ENCODE data around the gene LARGE1.

The LARGE1 gene

DNA sequence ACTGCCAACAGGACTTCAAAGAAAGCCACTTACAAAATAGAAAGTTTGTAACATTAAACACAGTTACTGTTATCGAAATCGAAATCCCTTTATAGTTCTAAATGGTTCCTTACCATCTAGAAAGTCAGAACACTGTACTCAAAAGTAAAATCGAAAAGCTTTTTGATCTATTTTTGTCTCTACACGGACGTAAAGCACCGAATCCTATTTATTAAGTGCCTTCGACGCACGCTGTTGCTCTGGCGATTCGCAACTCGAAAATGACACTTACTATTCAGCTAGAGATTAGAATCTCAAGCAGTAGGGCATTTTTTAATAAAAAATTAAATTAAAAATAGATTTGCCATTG, 78.3 kb downstream of the LARGE1 start:
- ChIA-PET CTCF (no interaction called here), POLR2A (no interaction called here)
- Histone ChIP-seq H3K27ac (ENCODE audit: insufficient read depth in 1 of 2, low read depth in 1 of 2, low read length in 2 of 2, poor library complexity in 1 of 2, severe bottlenecking in 2 of 2) (no peak overlapping the region), H3K9me3 (ENCODE audit: control extremely low read depth in 1 of 5, control insufficient read depth in 4 of 5, insufficient read depth in 2 of 5, low read depth in 1 of 5, low read length in 4 of 5) (peaks cover 0 to 5% (median 0%) of the 10 kb centered on the region in 5 experiments), H3K4me3 (ENCODE audit: control insufficient read depth in 1 of 7, extremely low read depth in 1 of 7, insufficient read depth in 4 of 7, low read depth in 2 of 7, low read length in 6 of 7) (no peak overlapping the region), H3K4me1 (ENCODE audit: control extremely low read depth in 1 of 4, control insufficient read depth in 4 of 4, insufficient read depth in 4 of 4, low read length in 3 of 4) (no peaks in the 10 kb centered on the region), H3K27me3 (replicated peaks in 2 of 5; ENCODE audit: control insufficient read depth in 4 of 5, insufficient read depth in 5 of 5, low read length in 4 of 5) (no peaks in the 10 kb centered on the region), H3K36me3 (ENCODE audit: control insufficient read depth in 4 of 4, insufficient read depth in 4 of 4, low read length in 3 of 4) (no peaks in the 10 kb centered on the region)
- 98% methylated on average over 12 of the region's 12 CpGs for WGBS (ENCODE audit: insufficient coverage)
- DNase-seq = no peak

DNA sequence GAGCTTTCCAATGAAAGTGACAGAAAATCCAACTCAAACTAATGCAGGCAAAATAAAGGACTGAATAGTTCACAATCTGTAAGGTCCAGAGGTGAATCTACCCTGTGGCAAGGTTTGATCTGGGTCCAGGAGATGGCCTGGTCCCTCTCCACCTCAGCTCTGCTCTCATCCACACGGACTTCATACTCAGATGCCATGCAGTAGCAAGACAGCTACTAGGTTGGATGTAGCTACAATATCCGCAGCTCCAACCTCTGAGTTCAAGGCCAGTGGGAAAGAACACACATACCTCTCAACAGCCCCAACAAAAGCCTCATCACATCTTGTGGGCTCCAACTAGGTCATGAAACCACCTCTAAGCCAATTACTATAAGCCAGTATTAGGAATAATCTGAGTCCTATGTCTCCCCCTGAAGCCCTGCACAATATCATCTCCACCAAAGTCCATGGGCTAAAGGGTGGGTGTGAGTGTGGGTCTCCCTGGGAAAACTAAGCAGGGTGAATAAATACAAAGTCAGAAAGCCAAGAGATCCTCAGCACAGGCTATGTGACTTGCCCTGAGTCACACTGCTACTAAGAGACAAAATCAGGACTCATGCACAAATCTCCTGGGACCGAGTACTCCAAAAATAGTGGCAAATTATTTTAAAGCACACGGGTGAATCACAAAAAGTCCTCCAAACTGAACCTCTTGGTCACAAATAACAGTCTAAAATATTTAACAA, 78.8 kb downstream of the LARGE1 start:
- WGBS (ENCODE audit: insufficient coverage) = 83% methylated on average over 1 of the region's 4 CpGs
- CTCF ChIA-PET = no interaction called here
- Histone ChIP-seq H3K36me3 (ENCODE audit: control insufficient read depth in 4 of 4, insufficient read depth in 4 of 4, low read length in 3 of 4) (no peaks in the 10 kb centered on the region), H3K4me3 (ENCODE audit: control insufficient read depth in 1 of 7, extremely low read depth in 1 of 7, insufficient read depth in 4 of 7, low read depth in 2 of 7, low read length in 6 of 7) (no peak overlapping the region), H3K9me3 (ENCODE audit: control extremely low read depth in 1 of 5, control insufficient read depth in 4 of 5, insufficient read depth in 2 of 5, low read depth in 1 of 5, low read length in 4 of 5) (peaks cover 0 to 3% (median 0%) of the 10 kb centered on the region in 5 experiments), H3K27ac (ENCODE audit: insufficient read depth in 1 of 2, low read depth in 1 of 2, low read length in 2 of 2, poor library complexity in 1 of 2, severe bottlenecking in 2 of 2) (no peak overlapping the region), H3K27me3 (replicated peaks in 2 of 5; ENCODE audit: control insufficient read depth in 4 of 5, insufficient read depth in 5 of 5, low read length in 4 of 5) (no peaks in the 10 kb centered on the region), H3K4me1 (ENCODE audit: control extremely low read depth in 1 of 4, control insufficient read depth in 4 of 4, insufficient read depth in 4 of 4, low read length in 3 of 4) (no peaks in the 10 kb centered on the region)
- POLR2A ChIA-PET = no interaction called here
- DNase-seq = no peak

DNA sequence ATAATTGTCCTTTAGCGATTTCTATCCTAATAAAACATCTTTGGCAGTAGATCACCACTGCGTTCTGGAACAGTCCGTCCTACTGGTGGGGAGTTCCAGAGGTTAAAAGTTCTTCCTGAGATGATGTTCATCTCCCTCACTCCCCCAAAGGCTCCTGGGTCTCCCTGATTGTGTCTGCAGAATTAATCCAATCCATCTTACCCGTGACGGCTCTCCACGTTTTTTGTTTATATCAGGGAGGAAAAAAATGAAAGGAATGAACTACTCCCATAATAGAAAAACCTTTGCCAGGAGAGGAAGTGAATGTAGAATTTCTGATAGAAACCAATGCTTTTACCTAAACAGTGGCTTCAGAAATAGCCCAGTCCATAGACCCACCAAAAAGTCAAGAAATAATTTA, 81.6 kb downstream of the LARGE1 start:
- POLR2A ChIA-PET = no interaction called here
- CTCF ChIA-PET = no interaction called here
- no peaks in the 10 kb centered on the region for H3K27me3 ChIP-seq (replicated peaks in 2 of 5; ENCODE audit: control insufficient read depth in 4 of 5, insufficient read depth in 5 of 5, low read length in 4 of 5)
- WGBS (ENCODE audit: insufficient coverage) = 93% methylated on average over 2 of the region's 6 CpGs
- H3K4me3 ChIP-seq (ENCODE audit: control insufficient read depth in 1 of 7, extremely low read depth in 1 of 7, insufficient read depth in 4 of 7, low read depth in 2 of 7, low read length in 6 of 7) = no peak overlapping the region
- H3K4me1 ChIP-seq (ENCODE audit: control extremely low read depth in 1 of 4, control insufficient read depth in 4 of 4, insufficient read depth in 4 of 4, low read length in 3 of 4) = no peaks in the 10 kb centered on the region
- no peak for DNase-seq
- H3K36me3 ChIP-seq (ENCODE audit: control insufficient read depth in 4 of 4, insufficient read depth in 4 of 4, low read length in 3 of 4) = no peaks in the 10 kb centered on the region
- no peak overlapping the region for H3K27ac ChIP-seq (ENCODE audit: insufficient read depth in 1 of 2, low read depth in 1 of 2, low read length in 2 of 2, poor library complexity in 1 of 2, severe bottlenecking in 2 of 2)
- peaks cover 0 to 3% (median 0%) of the 10 kb centered on the region in 5 experiments for H3K9me3 ChIP-seq (ENCODE audit: control extremely low read depth in 1 of 5, control insufficient read depth in 4 of 5, insufficient read depth in 2 of 5, low read depth in 1 of 5, low read length in 4 of 5)

DNA sequence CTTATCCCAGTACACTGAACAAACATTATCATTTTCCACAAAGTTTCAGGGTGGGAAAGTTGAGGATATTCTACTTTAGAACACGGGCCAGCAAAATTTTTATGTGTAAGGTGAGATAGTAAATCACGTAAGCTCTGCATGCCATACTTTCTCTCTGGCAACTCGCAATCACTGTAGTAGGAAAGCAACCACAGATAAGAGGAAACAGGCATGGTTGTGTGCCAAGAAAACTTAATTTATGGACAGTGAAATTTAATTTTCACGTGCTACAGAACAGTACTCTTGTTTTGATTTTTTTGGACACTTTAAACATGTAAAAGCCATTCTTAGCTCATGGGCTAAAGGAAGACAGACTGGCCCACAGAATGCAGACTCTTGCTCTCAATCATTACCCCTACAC, 82.5 kb downstream of the LARGE1 start:
- ChIA-PET CTCF (no interaction called here), POLR2A (no interaction called here)
- no peak for DNase-seq
- Histone ChIP-seq H3K36me3 (ENCODE audit: control insufficient read depth in 4 of 4, insufficient read depth in 4 of 4, low read length in 3 of 4) (no peaks in the 10 kb centered on the region), H3K4me1 (ENCODE audit: control extremely low read depth in 1 of 4, control insufficient read depth in 4 of 4, insufficient read depth in 4 of 4, low read length in 3 of 4) (no peaks in the 10 kb centered on the region), H3K4me3 (ENCODE audit: control insufficient read depth in 1 of 7, extremely low read depth in 1 of 7, insufficient read depth in 4 of 7, low read depth in 2 of 7, low read length in 6 of 7) (no peak overlapping the region), H3K27me3 (replicated peaks in 2 of 5; ENCODE audit: control insufficient read depth in 4 of 5, insufficient read depth in 5 of 5, low read length in 4 of 5) (no peaks in the 10 kb centered on the region), H3K27ac (ENCODE audit: insufficient read depth in 1 of 2, low read depth in 1 of 2, low read length in 2 of 2, poor library complexity in 1 of 2, severe bottlenecking in 2 of 2) (no peak overlapping the region), H3K9me3 (ENCODE audit: control extremely low read depth in 1 of 5, control insufficient read depth in 4 of 5, insufficient read depth in 2 of 5, low read depth in 1 of 5, low read length in 4 of 5) (peaks cover 0 to 3% (median 0%) of the 10 kb centered on the region in 5 experiments)
- WGBS (ENCODE audit: insufficient coverage) = 26% methylated on average over 4 of the region's 4 CpGs

DNA sequence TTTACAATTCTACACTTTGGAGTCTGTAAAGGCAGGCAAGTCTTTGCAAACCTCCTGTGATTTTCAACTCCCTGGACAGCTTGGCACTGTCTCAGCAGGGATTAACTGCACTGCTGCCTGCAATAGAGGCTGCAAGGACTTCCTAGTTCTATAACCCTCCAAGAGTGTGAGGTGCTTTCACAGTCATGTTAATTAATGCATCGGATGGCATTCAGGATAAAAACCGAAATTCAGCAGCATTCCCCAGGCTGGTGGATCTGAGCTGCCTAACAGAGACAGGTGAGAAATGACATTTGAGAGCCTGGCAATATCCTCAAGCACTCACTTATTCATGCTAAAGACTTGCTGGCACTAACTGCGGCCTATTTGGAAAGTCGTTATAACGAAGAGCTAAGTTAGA, 85.0 kb downstream of the LARGE1 start:
- Histone ChIP-seq H3K27ac (ENCODE audit: insufficient read depth in 1 of 2, low read depth in 1 of 2, low read length in 2 of 2, poor library complexity in 1 of 2, severe bottlenecking in 2 of 2) (no peak overlapping the region), H3K9me3 (ENCODE audit: control extremely low read depth in 1 of 5, control insufficient read depth in 4 of 5, insufficient read depth in 2 of 5, low read depth in 1 of 5, low read length in 4 of 5) (peaks cover 0 to 3% (median 0%) of the 10 kb centered on the region in 5 experiments), H3K27me3 (replicated peaks in 2 of 5; ENCODE audit: control insufficient read depth in 4 of 5, insufficient read depth in 5 of 5, low read length in 4 of 5) (no peaks in the 10 kb centered on the region), H3K4me1 (ENCODE audit: control extremely low read depth in 1 of 4, control insufficient read depth in 4 of 4, insufficient read depth in 4 of 4, low read length in 3 of 4) (no peaks in the 10 kb centered on the region), H3K36me3 (ENCODE audit: control insufficient read depth in 4 of 4, insufficient read depth in 4 of 4, low read length in 3 of 4) (no peaks in the 10 kb centered on the region), H3K4me3 (ENCODE audit: control insufficient read depth in 1 of 7, extremely low read depth in 1 of 7, insufficient read depth in 4 of 7, low read depth in 2 of 7, low read length in 6 of 7) (no peak overlapping the region)
- POLR2A ChIA-PET = no interaction called here
- DNase-seq = no peak
- WGBS (ENCODE audit: insufficient coverage) = 94% methylated on average over 5 of the region's 5 CpGs
- CTCF ChIA-PET = interaction anchor here (1.1 kb wide), 1 partner anchor 15 kb away, joined by 3 read pairs; no protein-coding TSS in a partner anchor

DNA sequence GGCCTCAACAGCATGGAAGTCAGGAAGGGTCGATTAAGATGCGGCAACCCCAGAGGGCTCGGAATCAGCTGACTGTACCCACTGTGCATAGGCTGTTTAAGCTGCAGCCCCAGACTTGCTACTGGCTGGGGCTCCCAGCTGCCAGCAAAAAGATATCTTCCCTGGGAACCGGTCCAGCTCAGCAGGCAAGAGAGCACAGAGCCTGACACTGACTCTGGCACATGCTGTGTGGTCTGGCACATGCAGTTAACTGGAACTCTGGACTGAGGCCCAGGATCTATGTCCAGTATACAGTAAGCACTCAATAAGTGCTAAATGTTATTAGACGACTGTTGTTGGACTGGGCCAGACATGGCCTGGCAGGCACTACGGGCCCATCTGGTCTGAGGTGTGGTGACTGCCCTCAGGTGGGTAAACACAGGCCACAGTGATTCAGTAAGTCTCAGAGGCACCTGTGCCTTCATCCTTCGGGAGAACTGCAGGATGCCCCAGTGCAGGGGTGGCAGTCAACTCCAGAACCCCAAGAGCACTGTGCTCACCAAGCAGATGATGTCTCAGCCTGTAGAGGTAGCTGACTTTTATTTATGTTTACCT, 87.6 kb downstream of the LARGE1 start:
- H3K27me3 ChIP-seq (replicated peaks in 2 of 5; ENCODE audit: control insufficient read depth in 4 of 5, insufficient read depth in 5 of 5, low read length in 4 of 5) = no peaks in the 10 kb centered on the region
- no peak overlapping the region for H3K27ac ChIP-seq (ENCODE audit: insufficient read depth in 1 of 2, low read depth in 1 of 2, low read length in 2 of 2, poor library complexity in 1 of 2, severe bottlenecking in 2 of 2)
- DNase-seq = no peak
- 81% methylated on average over 7 of the region's 7 CpGs for WGBS (ENCODE audit: insufficient coverage)
- no peaks in the 10 kb centered on the region for H3K4me1 ChIP-seq (ENCODE audit: control extremely low read depth in 1 of 4, control insufficient read depth in 4 of 4, insufficient read depth in 4 of 4, low read length in 3 of 4)
- H3K36me3 ChIP-seq (ENCODE audit: control insufficient read depth in 4 of 4, insufficient read depth in 4 of 4, low read length in 3 of 4) = no peaks in the 10 kb centered on the region
- CTCF ChIA-PET = no interaction called here
- H3K9me3 ChIP-seq (ENCODE audit: control extremely low read depth in 1 of 5, control insufficient read depth in 4 of 5, insufficient read depth in 2 of 5, low read depth in 1 of 5, low read length in 4 of 5) = no peaks in the 10 kb centered on the region
- POLR2A ChIA-PET = no interaction called here
- no peak overlapping the region for H3K4me3 ChIP-seq (ENCODE audit: control insufficient read depth in 1 of 7, extremely low read depth in 1 of 7, insufficient read depth in 4 of 7, low read depth in 2 of 7, low read length in 6 of 7)

DNA sequence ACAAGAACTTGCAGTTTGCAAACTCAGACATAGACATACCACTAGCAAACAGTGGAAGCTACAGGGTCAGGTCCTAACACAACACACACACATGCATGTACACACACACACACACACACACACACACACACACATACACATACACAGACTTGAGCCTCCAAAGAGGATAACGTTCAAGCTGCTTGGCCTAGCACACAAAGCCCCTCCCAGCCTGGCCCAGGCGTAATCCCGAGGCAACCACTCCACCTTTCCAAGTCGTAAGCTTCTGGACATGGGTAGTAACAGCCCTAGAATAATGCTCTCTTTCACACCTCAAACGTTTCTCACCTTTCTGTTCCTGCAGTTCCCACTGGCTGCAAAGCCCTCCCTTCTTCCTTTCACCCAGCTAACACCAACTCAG, 88.6 kb downstream of the LARGE1 start:
- CTCF ChIA-PET = no interaction called here

More for the DNA sequence above, 88.6 kb downstream of the LARGE1 start:
- DNase-seq = no peak
- no peaks in the 10 kb centered on the region for H3K4me1 ChIP-seq (ENCODE audit: control extremely low read depth in 1 of 4, control insufficient read depth in 4 of 4, insufficient read depth in 4 of 4, low read length in 3 of 4)
- H3K27me3 ChIP-seq (replicated peaks in 2 of 5; ENCODE audit: control insufficient read depth in 4 of 5, insufficient read depth in 5 of 5, low read length in 4 of 5) = no peaks in the 10 kb centered on the region
- POLR2A ChIA-PET = no interaction called here
- H3K27ac ChIP-seq (ENCODE audit: insufficient read depth in 1 of 2, low read depth in 1 of 2, low read length in 2 of 2, poor library complexity in 1 of 2, severe bottlenecking in 2 of 2) = no peak overlapping the region
- no peak overlapping the region for H3K4me3 ChIP-seq (ENCODE audit: control insufficient read depth in 1 of 7, extremely low read depth in 1 of 7, insufficient read depth in 4 of 7, low read depth in 2 of 7, low read length in 6 of 7)
- 83% methylated on average over 5 of the region's 5 CpGs for WGBS (ENCODE audit: insufficient coverage)
- no peaks in the 10 kb centered on the region for H3K9me3 ChIP-seq (ENCODE audit: control extremely low read depth in 1 of 5, control insufficient read depth in 4 of 5, insufficient read depth in 2 of 5, low read depth in 1 of 5, low read length in 4 of 5)
- H3K36me3 ChIP-seq (ENCODE audit: control insufficient read depth in 4 of 4, insufficient read depth in 4 of 4, low read length in 3 of 4) = no peaks in the 10 kb centered on the region
